Hepatocyte (in vitro differentiated cells): ENCODE data around the gene WWTR1.

Experiments used
- CTCF ChIP-seq: fragments of 200-600 bp; sonication (generic); IDR thresholded peaks from 2 replicates; pipeline ENCODE4 v1.5.1; 2016; ENCODE audit warnings: antibody characterized with exemption, mild to moderate bottlenecking; ENCODE audit not compliant: poor library complexity
- EZH2phosphoT487 ChIP-seq: fragments of 200-600 bp; sonication (generic); IDR thresholded peaks from one replicate; pipeline ENCODE4 v1.6.1; 2018; ENCODE audit warnings: antibody characterized with exemption, mild to moderate bottlenecking, low read depth, moderate library complexity; ENCODE audit not compliant: unreplicated experiment, severe bottlenecking

DNA sequence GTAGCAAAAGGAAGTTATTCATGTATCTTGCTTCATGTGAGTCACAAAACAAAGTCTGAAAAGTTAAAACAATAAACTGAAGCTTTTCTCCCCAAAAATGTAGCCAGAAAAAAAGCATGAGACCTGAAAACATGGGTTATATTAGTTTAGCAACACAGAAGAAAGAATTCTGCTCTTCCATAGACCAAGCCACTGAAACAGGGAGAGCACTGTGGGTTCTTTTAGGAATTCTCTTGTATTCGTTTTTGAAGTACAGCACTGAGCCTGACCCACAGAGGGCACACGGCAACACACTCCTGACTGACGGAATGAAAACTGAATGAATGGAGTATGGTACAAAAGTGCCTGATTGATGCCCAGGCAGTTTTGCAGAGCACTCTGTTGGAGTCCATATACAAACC, 116.7 kb downstream of the WWTR1 start:
- TF ChIP-seq CTCF (no peak), EZH2phosphoT487 (no peak)
